Endothelial cell of coronary artery (primary cell): Measurements from ENCODE around the gene TMED5. TPM values are rescaled to one million over a fixed set of nuclear protein-coding genes. Genes with fewer than 3 reads are reported as not detected.

Experiments used
- total RNA-seq: library from RNA; depleted of rRNA; stranded (reverse); fragments of >200 nt; gene quantifications from 2 replicates; pipeline ENCODE4 v1.2.3, GENCODE V29; 2014

TMED5 gene
- total RNA-seq: 35.9 and 55.9 TPM in 2 replicates

GRCh38 chr1:93179886-93180722 is at the start of gene TMED5:
TSS of gene TMED5 (minus strand) at chr1:93180413. CDS start at chr1:93180242, 171 bp downstream.

GRCh38 chr1:93180723-93181613 is 755 bp upstream of the TMED5 start, which contains the start of gene CCDC18:
TSS of gene CCDC18 (plus strand) at chr1:93180724. CDS start at chr1:93183362, 2,638 bp downstream.

Other genes with a start within 250 kb of the TMED5 start
- 0.18 and 3.4 TPM in 2 replicates for gene DIPK1A, start 219.0 kb downstream of the TMED5 start, total RNA-seq
- gene MTF2, start 101.1 kb downstream of the TMED5 start, total RNA-seq: 30.9 and 37.2 TPM in 2 replicates
- gene CCDC18, start 311 bp upstream of the TMED5 start, total RNA-seq: 8.2 and 12.0 TPM in 2 replicates
- 35.5 and 37.5 TPM in 2 replicates for gene DR1, start 165.5 kb upstream of the TMED5 start, total RNA-seq